ENCODE results near the gene ATXN1.
"Not testable (repeated sequence)": the region's sequence is repeated elsewhere in the genome, so short reads cannot be mapped to it uniquely, and the experiment has no call there.

DNA sequence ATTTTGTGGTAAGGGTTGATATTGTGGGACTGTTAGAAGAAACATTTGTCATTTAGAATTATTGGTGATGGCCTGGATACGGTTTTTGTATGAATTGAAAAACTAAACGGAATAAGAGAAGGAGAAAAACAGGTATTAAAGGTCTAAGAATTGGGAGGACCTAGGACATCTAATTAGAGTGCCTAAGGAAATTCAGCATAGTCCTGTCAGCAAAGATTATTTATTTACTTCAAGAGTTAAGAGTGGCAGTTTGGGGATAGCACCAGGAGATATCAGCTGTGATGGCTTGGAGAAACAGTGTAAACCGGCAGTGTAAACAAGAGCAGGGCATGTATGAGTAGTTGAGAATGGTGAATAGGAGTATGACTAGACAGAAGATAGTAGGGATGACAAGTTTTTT lies 501.7 kb downstream of the ATXN1 start:
- TF ChIP-seq, protein P1, sequence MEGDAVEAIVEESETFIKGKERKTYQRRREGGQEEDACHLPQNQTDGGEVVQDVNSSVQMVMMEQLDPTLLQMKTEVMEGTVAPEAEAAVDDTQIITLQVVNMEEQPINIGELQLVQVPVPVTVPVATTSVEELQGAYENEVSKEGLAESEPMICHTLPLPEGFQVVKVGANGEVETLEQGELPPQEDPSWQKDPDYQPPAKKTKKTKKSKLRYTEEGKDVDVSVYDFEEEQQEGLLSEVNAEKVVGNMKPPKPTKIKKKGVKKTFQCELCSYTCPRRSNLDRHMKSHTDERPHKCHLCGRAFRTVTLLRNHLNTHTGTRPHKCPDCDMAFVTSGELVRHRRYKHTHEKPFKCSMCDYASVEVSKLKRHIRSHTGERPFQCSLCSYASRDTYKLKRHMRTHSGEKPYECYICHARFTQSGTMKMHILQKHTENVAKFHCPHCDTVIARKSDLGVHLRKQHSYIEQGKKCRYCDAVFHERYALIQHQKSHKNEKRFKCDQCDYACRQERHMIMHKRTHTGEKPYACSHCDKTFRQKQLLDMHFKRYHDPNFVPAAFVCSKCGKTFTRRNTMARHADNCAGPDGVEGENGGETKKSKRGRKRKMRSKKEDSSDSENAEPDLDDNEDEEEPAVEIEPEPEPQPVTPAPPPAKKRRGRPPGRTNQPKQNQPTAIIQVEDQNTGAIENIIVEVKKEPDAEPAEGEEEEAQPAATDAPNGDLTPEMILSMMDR (IDR thresholded peaks at IDR 0.05) = not testable (repeated sequence)
- not testable (repeated sequence) for TF ChIP-seq POLR2AphosphoS5, POLR2A (IDR thresholded peaks at IDR 0.05)

Measured in gastroesophageal sphincter (tissue), 3 donors.